Sigmoid colon (tissue), 4 donors: ENCODE measurements around the gene PSMG4.

Experiments
- CTCF ChIP-seq, 4 experiments: fragments of 450-650 bp in 3 of 4; fragments of 200-600 bp in 1 of 4; IDR thresholded peaks; one replicate each; pipeline ENCODE4 v1.5.1; 2016 to 2019; ENCODE audit warnings: antibody characterized with exemption in 4 of 4, mild to moderate bottlenecking in 3 of 4, moderate library complexity in 2 of 4
- EP300 ChIP-seq, 4 donors: sonication (generic); formaldehyde crosslinking; IDR thresholded peaks; one replicate each; pipeline ENCODE4 v1.6.1; 2017; ENCODE audit warnings: antibody characterized with exemption in 4 of 4
- POLR2A ChIP-seq, 2 donors: fragments of 450-650 bp; IDR thresholded peaks; one replicate each; pipeline ENCODE4 v1.6.1; 2016; ENCODE audit warnings: antibody characterized with exemption in 2 of 2, mild to moderate bottlenecking in 2 of 2, moderate library complexity in 2 of 2
- POLR2AphosphoS5 ChIP-seq, 4 donors: sonication (generic); formaldehyde crosslinking; IDR thresholded peaks; one replicate each; pipeline ENCODE4 v1.6.1; 2017; ENCODE audit warnings: antibody characterized with exemption in 4 of 4

DNA sequence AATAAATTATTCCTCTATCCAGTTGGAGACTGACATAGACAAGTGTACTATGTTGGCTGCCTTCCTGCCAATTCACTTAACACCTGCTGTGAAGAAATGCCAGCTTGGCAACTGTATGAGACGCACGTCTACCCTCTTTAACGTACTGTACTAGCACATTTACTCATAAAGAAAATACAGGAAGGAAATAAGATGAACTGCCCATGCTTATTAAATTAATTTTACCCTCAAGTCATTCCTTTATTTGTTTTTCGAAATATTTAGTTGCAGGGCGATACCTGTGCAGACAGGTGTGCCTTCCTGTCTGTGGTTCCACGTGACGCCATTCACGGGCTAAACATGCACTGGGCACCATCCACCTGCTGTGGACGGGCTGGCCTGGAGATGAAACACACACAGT lies 52.0 kb downstream of the PSMG4 start:
- TF ChIP-seq CTCF (IDR thresholded peaks at IDR 0.05) (no peak), POLR2A (IDR thresholded peaks at IDR 0.05) (no peak), POLR2AphosphoS5 (IDR thresholded peaks at IDR 0.05) (no peak), EP300 (IDR thresholded peaks at IDR 0.05) (no peak)
